MM.1S (cell line): ENCODE results near the gene CISD3.

Experiments used
- DNase-seq: peaks from one replicate; pipeline ENCODE4 v3.0.0-alpha.2; 2015
- H2AFZ ChIP-seq: fragments of 300-600 bp; sonication (generic); 2 replicates; pipeline ENCODE4 v1.6.0; 2016; ENCODE audit warnings: antibody characterized with exemption, low read length
- H3F3A ChIP-seq: fragments of 300-600 bp; sonication (generic); 2 replicates; pipeline ENCODE4 v1.6.1; 2016; ENCODE audit warnings: mild to moderate bottlenecking, antibody characterized with exemption, low read length, moderate library complexity, mixed read lengths; ENCODE audit not compliant: insufficient read depth
- H3K27ac ChIP-seq: fragments of 300-600 bp; sonication (generic); 2 replicates; pipeline ENCODE4 v1.5.1; 2016; ENCODE audit warnings: mild to moderate bottlenecking, low read length
- H3K27me3 ChIP-seq: fragments of 300-600 bp; sonication (generic); replicated peaks from 2 replicates; pipeline ENCODE4 v1.6.0; 2016; ENCODE audit warnings: low read length; ENCODE audit not compliant: insufficient read depth
- H3K36me3 ChIP-seq: fragments of 300-600 bp; sonication (generic); replicated peaks from 2 replicates; pipeline ENCODE4 v1.6.1; 2016; ENCODE audit warnings: mild to moderate bottlenecking, low read length, mixed read lengths; ENCODE audit not compliant: insufficient read depth
- H3K4me1 ChIP-seq: fragments of 300-600 bp; sonication (generic); 2 replicates; pipeline ENCODE4 v1.6.1; 2016; ENCODE audit warnings: low read length, mixed read lengths
- H3K4me2 ChIP-seq: fragments of 300-600 bp; sonication (generic); 2 replicates; pipeline ENCODE4 v1.6.0; 2016; ENCODE audit warnings: low read depth, low read length
- H3K4me3 ChIP-seq: fragments of 300-600 bp; sonication (generic); 2 replicates; pipeline ENCODE4 v1.5.1; 2016; ENCODE audit warnings: low read length, mixed read lengths
- H3K79me2 ChIP-seq: fragments of 300-600 bp; sonication (generic); 2 replicates; pipeline ENCODE4 v1.6.1; 2016; ENCODE audit warnings: mixed run types, low read length, mixed read lengths
- H3K9ac ChIP-seq: fragments of 300-600 bp; sonication (generic); 2 replicates; pipeline ENCODE4 v1.6.1; 2016; ENCODE audit warnings: low read length, mixed read lengths
- H3K9me2 ChIP-seq: fragments of 300-600 bp; sonication (generic); replicated peaks from 2 replicates; pipeline ENCODE4 v1.6.1; 2016; ENCODE audit warnings: mild to moderate bottlenecking, low read length, mixed read lengths; ENCODE audit not compliant: insufficient read depth
- H3K9me3 ChIP-seq: fragments of 300-600 bp; sonication (generic); replicated peaks from 2 replicates; pipeline ENCODE4 v1.6.1; 2016; ENCODE audit warnings: mild to moderate bottlenecking, low read length, mixed read lengths; ENCODE audit not compliant: insufficient read depth
- H4K20me1 ChIP-seq: fragments of 300-600 bp; sonication (generic); 2 replicates; pipeline ENCODE4 v1.6.1; 2016; ENCODE audit warnings: mild to moderate bottlenecking, low read length, moderate library complexity, mixed read lengths; ENCODE audit not compliant: insufficient read depth
- EZH2 ChIP-seq: fragments of 300-600 bp; sonication (generic); optimal IDR thresholded peaks from 2 replicates; pipeline ENCODE3; 2017; ENCODE audit warnings: low read depth, mild to moderate bottlenecking, antibody characterized with exemption, low read length, mixed read lengths
- EZH2phosphoT487 ChIP-seq: fragments of 300-600 bp; sonication (generic); IDR thresholded peaks from 2 replicates; pipeline ENCODE4 v1.6.1; 2018; ENCODE audit warnings: antibody characterized with exemption, low read length
- TF ChIP-seq, protein P1 (sequence below): fragments of 300-600 bp; sonication (generic); IDR thresholded peaks from 2 replicates; pipeline ENCODE4 v1.5.1; 2016; ENCODE audit warnings: antibody characterized with exemption, low read length, mixed read lengths

CISD3 gene

DNA sequence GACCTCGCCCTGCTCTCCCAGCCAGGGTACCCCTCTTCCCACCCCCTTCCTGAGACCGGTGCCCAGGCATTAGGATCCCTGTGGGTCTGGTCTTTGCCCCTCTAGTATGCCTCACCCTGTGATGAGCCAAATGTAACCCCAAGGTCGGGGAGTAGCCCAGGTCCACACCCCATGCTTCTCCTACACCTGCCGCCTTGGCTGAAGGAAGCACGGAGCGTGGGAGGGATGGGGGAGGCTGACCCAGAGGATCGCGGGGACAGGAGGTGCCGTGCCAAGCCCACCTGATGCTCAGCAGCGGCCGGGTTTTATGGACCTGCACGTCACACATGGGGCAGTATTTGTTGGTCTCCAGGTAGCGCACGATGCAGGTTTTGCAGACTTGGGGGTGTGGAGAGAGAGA, 9.2 kb downstream of the CISD3 start:
- TF ChIP-seq, protein P1, sequence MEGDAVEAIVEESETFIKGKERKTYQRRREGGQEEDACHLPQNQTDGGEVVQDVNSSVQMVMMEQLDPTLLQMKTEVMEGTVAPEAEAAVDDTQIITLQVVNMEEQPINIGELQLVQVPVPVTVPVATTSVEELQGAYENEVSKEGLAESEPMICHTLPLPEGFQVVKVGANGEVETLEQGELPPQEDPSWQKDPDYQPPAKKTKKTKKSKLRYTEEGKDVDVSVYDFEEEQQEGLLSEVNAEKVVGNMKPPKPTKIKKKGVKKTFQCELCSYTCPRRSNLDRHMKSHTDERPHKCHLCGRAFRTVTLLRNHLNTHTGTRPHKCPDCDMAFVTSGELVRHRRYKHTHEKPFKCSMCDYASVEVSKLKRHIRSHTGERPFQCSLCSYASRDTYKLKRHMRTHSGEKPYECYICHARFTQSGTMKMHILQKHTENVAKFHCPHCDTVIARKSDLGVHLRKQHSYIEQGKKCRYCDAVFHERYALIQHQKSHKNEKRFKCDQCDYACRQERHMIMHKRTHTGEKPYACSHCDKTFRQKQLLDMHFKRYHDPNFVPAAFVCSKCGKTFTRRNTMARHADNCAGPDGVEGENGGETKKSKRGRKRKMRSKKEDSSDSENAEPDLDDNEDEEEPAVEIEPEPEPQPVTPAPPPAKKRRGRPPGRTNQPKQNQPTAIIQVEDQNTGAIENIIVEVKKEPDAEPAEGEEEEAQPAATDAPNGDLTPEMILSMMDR: no peak
- no peak for TF ChIP-seq EZH2
- H3F3A ChIP-seq: no peaks in the 10 kb centered on the region
- H3K9me2 ChIP-seq: no peaks in the 10 kb centered on the region
- H3K9ac ChIP-seq: no peak overlapping the region
- peaks cover 4% of the 10 kb centered on the region; the same call in 1 of the 2 replicates for H3K27me3 ChIP-seq
- DNase-seq: no peak
- H3K27ac ChIP-seq: no peak overlapping the region
- no peak overlapping the region for H3K4me3 ChIP-seq
- H3K79me2 ChIP-seq: no peaks in the 10 kb centered on the region
- H2AFZ ChIP-seq: no peak overlapping the region
- no peaks in the 10 kb centered on the region for H3K9me3 ChIP-seq
- H3K36me3 ChIP-seq: no peaks in the 10 kb centered on the region
- H4K20me1 ChIP-seq: no peaks in the 10 kb centered on the region
- no peaks in the 10 kb centered on the region for H3K4me1 ChIP-seq
- H3K4me2 ChIP-seq: no peak overlapping the region

DNA sequence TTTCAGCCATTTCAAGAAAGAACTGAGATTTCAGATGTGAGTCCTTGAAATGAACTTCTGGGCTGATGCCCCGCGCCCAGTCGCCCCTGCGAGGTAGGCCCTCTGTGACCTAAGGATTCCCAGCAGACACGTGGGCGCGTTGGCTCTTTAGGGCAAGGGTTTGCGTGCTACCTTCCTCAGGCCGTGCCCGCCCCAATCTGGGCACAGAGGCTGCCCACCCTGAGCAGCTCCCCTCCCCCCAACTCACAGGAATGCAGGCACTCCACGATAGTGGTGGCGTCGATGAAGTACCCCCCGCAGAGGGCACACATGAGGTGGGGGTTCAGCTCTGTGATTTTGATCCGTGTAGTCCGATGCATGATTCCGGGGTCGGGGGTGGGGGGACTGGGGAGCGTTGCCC, 9.9 kb downstream of the CISD3 start:
- H3F3A ChIP-seq: no peaks in the 10 kb centered on the region
- H3K4me2 ChIP-seq: no peak overlapping the region
- H3K4me3 ChIP-seq: no peak overlapping the region
- H3K36me3 ChIP-seq: no peaks in the 10 kb centered on the region
- H2AFZ ChIP-seq: no peak overlapping the region
- no peak overlapping the region for H3K27ac ChIP-seq
- no peak overlapping the region for H3K9ac ChIP-seq
- DNase-seq: no peak
- H3K4me1 ChIP-seq: no peaks in the 10 kb centered on the region
- peaks cover 4% of the 10 kb centered on the region; the same call in 1 of the 2 replicates for H3K27me3 ChIP-seq
- H3K79me2 ChIP-seq: no peaks in the 10 kb centered on the region
- H3K9me3 ChIP-seq: no peaks in the 10 kb centered on the region
- no peaks in the 10 kb centered on the region for H4K20me1 ChIP-seq
- TF ChIP-seq, protein P1: no peak
- TF ChIP-seq EZH2 (no peak), EZH2phosphoT487 (no peak)
- H3K9me2 ChIP-seq: no peaks in the 10 kb centered on the region

DNA sequence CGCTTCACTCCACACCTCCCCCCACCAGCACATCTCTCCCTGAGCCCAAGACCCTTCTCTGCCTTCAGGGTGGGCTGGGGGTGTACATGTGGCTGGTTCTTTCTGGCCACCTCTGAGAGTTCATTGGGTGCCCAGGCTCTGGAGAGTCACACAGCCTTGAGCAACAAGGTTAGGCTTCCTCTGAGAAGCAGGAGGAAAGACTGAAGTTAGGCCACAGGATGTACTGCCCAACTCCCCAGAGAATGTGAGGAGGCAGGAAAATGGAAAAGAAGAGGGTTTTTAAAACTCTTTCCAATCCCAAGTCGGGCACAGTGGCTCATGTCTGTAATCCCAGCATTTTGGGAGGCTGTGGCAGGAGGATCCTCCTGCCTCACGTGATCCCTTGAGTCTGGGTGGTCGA, 10.7 kb downstream of the CISD3 start:
- Histone ChIP-seq H3K4me1 (no peaks in the 10 kb centered on the region), H3K27ac (no peak overlapping the region), H3K79me2 (no peaks in the 10 kb centered on the region)

More for the DNA sequence above, 10.7 kb downstream of the CISD3 start:
- Histone ChIP-seq H3F3A (no peaks in the 10 kb centered on the region), H3K4me3 (no peak overlapping the region), H3K9me3 (no peaks in the 10 kb centered on the region), H3K9me2 (no peaks in the 10 kb centered on the region), H2AFZ (no peak overlapping the region), H3K36me3 (no peaks in the 10 kb centered on the region), H3K9ac (no peak overlapping the region), H3K4me2 (no peak overlapping the region), H3K27me3 (peaks cover 4% of the 10 kb centered on the region; the same call in 1 of the 2 replicates), H4K20me1 (no peaks in the 10 kb centered on the region)
- TF ChIP-seq, protein P1: no peak
- TF ChIP-seq EZH2 (no peak), EZH2phosphoT487 (no peak)
- no peak for DNase-seq
